Measurements from ENCODE around the gene ZNF629.
"Not testable (repeated sequence)": the region's sequence is repeated elsewhere in the genome, so short reads cannot be mapped to it uniquely, and the experiment has no call there.

ZNF629 gene

DNA sequence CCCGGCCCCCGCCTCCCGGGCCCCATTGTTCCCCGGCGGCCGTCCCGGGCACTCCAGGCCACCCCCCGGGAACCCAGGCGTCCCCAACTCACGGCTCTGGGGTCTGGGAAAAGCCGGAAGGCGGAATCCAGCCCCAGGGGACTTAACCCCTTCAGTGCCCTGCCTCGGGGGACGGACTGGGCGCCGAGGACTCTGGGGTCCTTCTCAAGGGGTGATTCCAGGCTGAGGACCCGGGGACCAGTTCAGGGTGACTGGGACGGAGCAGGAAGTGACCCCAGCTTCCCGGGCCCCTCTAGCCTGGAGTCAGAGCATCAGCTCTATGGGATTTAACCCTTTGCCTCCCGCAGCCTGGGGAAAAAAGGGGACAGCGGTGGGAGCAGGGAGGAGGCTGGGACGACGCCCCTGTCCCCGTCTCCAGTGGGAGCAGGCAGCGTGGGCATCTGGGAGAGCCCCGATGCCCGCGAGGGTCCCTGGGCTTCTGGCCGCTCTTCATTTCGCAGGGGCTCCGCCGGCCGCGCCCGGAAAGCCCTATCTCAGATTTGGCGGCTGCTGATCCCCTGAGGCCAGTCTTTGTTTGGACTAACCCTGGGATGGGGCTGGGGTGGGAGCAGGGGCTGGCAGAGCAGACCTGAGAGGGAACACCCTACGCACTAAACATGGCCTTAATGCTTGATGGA, at the start of gene ZNF629:
TSS of gene ZNF629 (minus strand) at position 270 of the 677 bp plus-strand sequence. CDS start 2,723 bp downstream, outside the sequence.
- DNase-seq (ENCODE audit: low read depth in 4 of 4, low spot score in 1 of 4) = peak in 1 of 4 experiments; percentile 11

DNA sequence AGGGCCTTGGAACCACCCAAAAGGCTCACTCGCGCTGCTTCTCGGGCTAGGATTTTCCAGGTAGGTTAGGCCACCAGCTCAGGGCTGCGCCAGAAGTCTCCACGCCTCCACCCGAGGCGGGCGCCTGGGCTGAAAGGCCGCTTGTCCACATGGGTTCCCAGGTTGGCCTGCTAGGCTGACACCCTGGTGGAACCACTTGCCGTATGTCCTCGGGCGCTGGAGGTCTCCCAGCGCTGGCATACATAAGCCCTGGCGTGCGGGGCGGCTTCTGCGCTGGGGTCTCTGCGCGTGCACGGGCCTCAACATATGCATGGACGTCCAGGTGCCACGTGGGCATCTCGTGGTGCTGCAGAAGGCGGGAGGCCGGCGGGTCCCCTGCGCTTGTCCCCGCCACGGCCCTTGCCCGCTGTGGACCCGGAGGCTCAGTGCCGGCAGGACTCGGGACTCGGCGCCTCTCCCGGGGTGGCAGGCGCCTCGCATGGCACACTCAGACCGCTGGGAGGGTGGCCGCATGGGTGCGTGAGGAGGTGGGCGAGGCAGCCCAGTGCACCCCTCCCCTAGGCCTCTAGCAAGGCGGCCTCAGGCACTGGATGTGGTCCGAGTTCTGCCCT, 47.2 kb upstream of the ZNF629 start:
- no peak for DNase-seq (ENCODE audit: low read depth in 4 of 4, low spot score in 1 of 4)

DNA sequence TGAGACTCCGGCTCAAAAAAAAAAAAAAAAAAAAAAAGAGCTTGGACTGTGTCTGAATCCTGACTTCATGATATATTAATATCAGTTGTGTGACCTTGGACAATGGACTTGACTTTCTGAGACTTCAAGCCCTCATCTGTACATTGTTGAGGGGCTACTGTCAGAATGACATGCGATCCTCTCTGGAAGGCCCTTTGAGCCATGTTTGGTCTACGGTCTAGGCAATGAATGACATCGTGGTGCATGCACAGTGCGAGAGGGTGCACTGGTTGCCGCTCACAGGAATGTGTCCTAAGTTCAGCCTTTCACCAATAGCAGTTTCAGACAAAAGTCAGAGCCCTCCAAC, 43.0 kb upstream of the ZNF629 start:
- DNase-seq (ENCODE audit: low read depth in 4 of 4, low spot score in 1 of 4) = no peak

DNA sequence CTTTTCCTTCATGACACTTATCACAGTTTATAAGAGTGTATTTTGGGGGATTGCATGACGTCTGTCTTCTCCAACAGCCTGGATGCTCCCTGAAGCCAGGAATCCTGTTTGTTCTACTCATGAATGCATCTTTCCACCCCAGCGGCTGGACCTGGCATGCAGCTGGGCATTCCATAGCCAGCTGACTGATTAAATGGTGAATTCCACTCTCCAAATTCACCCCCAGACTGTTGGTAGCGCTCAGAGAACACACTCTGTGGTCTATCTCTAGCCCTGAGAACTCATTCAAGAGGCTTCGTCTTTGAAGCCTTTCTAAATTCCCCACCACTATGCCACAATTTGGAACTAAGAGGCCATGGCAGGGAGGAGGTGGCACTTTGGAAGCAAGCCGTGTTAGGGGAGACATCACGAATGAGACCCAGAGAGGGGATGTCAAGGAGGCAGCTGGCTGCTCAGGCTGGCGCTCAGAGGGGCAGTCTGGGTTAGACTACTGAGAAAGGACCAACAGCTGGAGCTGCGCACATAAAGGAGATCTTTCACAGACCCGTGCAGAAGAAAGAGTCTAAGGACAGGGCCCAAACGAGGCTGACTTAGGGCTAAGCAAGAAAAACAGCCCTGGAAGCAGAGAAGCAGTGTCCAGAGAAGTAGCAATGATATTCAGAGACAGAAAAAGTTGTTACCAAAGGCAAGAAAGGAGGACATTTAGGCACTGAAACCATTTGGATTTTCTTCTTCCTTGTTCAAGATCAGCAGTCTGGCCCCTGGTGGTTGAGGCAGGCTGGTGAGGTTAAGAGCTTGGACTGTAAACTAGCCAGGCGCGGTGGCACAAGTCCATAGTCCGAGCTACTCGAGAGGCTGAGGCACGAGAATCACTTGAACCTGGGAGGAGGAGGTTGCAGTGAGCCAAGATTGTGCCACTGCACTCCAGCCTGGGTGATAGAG, 42.4 kb upstream of the ZNF629 start:
- no peak for DNase-seq (ENCODE audit: low read depth in 4 of 4, low spot score in 1 of 4)

DNA sequence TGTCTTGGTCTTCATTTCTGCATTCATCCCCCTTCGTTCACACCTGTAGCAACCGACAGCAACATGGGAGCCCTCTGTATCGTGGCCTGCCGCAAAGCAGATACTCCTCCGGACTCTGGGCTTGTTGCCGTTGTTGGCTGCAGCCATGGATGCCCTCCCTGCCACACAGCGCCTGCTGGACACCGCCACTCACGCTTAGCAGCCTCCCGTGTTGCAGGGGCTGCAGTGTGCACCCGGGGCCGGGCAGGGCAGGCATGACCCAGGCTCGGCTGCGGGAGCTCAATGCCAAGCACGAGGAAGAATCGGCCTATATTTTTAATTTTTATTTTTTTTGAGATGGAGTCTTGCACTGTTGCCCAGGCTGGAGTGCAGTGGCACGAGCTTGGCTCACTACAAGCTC, 34.9 kb upstream of the ZNF629 start:
- no peak for DNase-seq (ENCODE audit: low read depth in 4 of 4, low spot score in 1 of 4)

DNA sequence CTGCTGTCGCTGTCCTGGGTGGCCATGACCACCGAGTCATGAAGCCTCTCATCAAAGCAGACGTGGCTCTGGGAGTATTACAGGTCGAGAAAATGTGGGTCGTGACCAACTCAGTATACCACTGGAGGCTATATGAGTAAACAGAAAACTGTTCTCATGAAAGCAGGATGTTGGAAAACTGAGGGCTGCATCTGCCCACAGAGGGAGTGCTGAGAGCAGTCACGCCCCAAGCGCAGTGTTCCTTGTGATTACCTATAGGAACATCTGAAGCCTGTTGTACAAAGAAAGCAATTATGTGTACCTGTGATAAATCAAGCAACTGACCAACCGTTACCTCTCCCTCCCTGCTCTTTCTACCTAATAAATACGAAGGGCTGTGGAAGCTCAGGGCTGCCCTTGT, 34.4 kb upstream of the ZNF629 start:
- DNase-seq (ENCODE audit: low read depth in 4 of 4, low spot score in 1 of 4) = not testable (repeated sequence)

DNA sequence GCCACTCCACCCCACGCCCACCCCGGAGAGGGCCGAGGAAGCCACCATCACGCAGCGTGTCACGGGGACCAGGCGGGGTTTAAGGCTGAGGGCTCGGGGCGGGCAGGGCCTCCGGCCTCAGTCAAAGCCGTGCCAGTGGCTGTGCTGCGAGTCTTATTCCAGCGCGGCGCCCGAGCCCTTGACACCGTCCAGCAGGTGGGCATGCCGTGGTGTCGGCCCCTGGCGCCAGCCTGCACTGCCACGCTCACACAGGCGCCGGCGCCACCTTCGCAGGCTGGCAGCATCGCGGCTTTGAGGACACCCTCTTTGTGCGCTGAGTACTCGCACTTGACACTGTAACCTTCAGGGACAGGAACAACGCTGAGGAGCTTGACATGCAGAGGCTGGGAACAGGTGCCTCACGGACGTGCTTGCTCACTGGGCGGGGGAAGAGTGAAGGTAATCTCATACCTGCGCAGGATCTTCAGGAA, 34.0 kb upstream of the ZNF629 start:
- DNase-seq (ENCODE audit: low read depth in 4 of 4, low spot score in 1 of 4) = no peak

DNA sequence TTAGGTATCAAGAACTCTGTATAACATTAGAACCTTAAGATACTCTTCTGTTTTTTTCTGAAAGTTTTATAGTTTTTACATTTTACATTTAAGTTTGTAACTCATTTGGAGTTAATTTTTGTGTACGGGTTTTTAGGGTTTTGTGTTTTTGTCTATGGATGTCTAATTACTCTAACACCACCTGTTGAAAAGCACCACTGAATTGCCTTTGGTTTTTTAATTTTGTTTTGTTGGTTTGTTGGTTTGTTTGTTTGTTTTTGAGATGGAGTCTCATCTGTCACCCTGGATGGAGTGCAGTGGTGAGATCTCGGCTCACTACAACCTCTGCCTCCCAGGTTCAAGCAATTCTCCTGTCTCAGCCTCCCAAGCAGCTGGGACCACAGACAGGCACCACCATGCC, 29.8 kb upstream of the ZNF629 start:
- no peak for DNase-seq (ENCODE audit: low read depth in 4 of 4, low spot score in 1 of 4)

DNA sequence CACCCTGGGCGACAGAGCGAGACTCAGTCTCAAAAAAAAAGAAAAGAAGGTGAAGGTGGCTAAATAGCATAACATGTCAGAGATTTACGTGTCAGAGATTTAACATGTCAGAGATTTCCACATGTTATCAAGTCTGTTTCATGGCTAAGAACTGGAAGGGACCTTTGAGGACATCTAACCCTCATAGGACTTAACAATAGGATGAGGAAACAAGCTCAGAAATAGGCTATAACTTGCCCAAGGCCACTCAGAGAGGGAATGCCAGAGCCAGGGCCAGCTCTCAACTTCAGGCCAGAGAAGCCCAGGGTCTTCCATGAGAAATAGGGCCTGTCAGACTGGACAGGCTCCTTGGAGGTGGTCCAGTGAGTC, 26.8 kb upstream of the ZNF629 start:
- no peak for DNase-seq (ENCODE audit: low read depth in 4 of 4, low spot score in 1 of 4)

DNA sequence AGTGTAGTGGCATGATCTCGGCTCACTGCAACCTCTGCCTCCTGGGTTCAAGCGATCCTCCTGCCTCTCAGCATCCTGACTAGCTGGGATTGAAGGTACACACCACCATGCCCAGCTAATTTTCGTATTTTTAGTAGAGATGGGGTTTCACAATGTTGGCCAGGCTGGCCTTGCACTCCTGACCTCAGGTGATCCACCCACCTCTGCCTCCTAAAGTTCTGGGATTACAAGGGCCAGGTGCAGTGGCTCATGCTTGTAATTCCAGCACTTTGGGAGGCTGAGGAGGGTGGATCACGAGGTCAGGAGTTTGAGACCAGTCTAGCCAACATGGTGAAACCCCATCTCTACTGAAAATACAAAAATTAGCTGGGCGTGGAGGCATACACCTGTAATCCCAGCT, 22.7 kb upstream of the ZNF629 start:
- DNase-seq (ENCODE audit: low read depth in 4 of 4, low spot score in 1 of 4) = not testable (repeated sequence)

DNA sequence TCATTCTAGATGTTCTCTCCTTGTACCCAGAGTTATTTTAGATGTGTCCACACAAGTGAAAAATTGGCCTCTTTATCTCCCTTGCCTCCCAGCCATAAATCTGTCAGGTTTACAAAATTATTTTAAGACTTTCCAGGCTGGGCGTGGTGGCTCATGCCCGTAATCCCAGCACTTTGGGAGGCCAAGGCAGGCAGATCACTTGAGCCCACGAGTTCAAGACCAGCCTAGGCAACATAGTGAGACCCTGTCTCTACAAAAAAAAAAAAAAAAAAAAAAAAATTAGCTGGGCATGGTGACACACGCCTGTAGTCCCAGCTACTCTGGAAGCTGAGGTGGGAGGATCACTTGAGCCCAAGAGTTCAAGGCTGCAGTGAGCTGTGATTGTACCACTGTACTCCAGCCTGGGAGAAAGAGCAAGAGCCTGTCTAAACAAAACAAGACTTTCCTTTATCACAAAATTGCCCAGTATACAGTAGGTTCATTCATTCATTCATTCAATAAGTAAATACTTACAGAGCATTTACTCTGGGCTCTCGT, 22.0 kb upstream of the ZNF629 start:
- DNase-seq (ENCODE audit: low read depth in 4 of 4, low spot score in 1 of 4) = not testable (repeated sequence)

DNA sequence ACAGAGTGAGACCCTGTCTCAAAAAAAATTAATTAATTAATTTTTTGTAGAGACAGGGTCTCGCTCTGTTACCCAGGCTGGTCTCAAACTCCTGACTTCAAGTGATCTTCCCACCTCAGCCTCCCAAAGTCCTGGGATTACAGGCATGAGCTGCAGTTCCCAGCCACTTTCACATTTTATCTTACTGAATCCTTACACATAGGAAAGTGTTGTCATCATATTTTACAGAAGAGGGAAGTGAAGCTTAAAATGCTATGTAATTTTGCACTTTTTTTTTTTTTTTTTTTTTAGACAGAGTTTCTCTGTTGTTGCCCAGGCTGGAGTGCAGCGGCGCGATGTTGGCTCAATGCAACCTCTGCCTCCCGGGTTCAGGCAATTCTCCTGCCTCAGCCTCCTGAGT, 21.1 kb upstream of the ZNF629 start:
- DNase-seq (ENCODE audit: low read depth in 4 of 4, low spot score in 1 of 4) = no peak

DNA sequence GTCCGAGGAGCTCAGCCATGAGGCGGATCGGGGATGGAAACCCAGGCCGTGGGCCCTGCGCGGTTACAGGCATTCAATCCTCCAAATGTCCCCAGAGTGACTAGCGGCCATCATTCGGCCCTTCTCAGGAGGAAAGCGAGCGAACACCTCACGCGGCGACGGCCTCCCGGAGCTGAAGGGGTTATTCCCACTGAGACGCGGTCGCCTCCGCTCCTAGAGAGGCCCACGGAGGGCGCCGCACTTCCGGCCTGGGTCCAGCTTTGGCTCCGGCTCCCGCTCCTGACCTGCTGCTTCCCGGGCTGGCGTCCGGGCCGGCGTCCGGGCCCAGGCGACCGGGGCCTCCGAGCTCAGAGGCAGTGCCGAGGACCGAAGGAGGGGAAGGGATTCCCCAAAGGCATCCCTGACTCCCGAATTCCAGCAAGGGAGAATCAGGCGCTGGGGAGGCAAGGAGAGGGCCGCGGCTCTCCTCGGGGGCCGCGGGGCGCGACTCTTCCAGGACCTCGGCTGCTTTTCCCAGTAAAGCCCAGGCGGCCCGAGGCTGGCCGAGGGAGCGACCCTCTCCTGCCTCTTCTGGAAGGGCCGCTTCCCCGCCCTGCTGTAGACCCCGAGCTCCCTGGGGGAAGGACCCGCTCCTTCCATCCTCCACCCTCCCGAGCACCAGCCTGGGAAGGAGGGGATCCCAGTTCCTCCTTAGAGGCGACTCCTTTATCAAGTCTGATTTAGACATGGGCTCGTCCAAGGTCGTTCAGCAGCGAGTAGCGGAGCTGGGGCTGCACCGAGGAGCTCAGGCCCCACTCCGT, 18.6 kb upstream of the ZNF629 start:
- DNase-seq (ENCODE audit: low read depth in 4 of 4, low spot score in 1 of 4) = peak; percentile 16 to 47 (median 36)

DNA sequence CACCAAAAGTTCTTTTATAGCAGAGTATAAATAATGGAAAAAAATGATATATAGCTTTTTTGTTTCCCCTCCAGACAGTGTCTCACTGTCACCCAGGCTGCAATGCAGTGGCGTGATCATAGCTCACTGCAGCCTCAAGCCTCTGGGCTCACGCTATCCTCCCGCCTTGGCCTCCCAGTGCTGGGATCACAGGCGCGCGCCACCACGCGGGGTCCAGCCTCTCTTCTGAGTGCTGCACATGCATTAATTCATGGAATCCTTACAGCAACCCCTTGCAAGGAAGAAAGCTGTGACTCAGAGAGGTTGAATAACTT, 18.0 kb upstream of the ZNF629 start:
- peak in 1 of 4 experiments; percentile 6 for DNase-seq (ENCODE audit: low read depth in 4 of 4, low spot score in 1 of 4)

DNA sequence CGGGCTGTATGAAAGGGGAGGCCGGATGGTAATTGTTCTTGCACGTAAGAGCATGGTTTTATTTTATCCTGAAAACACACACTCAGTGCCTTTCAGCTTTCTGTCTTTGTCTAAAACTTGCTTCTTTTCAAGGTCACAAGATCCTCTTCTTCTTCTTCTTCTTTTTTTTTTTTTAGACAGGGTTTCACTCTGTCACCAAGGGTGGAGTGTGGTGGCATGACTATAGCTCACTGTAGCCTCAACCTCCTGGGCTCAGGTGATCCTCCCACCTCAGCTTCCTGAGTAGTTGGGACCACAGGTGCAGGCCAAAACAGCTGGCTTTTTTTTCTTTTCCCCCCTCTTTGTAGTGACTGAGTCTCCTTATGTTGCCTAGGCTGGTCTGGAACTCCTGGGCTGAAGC, 15.9 kb upstream of the ZNF629 start:
- DNase-seq (ENCODE audit: low read depth in 4 of 4, low spot score in 1 of 4) = no peak

DNA sequence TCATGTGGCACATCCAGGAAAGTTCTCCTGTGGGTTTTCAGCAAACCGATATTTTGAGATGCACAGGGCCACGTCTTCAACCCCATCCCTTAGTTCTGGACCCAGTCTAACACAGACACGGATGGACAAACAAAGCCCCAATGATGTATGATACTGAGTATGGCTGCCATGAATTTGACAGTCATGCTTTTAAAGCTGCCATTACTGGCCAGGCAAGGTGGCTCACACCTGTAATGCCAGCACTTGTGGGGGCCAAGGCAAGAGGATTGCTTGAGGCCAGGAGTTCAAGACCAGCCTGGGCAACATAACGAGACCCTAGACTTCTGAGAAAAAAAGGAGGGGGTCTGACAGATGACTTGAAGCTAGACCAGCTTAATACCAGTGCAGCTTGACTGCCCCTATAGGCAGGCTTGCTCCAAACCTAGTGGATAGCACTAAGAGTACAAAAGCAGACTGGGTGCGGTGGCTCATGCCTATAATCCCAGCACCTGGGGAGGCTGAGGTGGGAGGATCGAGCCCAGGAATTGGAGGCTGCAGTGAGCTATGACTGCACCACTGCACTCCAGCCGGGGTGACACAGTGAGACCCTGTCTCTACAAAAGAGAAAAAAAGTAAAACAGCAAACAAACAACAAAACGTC, 10.8 kb upstream of the ZNF629 start:
- no peak for DNase-seq (ENCODE audit: low read depth in 4 of 4, low spot score in 1 of 4)

DNA sequence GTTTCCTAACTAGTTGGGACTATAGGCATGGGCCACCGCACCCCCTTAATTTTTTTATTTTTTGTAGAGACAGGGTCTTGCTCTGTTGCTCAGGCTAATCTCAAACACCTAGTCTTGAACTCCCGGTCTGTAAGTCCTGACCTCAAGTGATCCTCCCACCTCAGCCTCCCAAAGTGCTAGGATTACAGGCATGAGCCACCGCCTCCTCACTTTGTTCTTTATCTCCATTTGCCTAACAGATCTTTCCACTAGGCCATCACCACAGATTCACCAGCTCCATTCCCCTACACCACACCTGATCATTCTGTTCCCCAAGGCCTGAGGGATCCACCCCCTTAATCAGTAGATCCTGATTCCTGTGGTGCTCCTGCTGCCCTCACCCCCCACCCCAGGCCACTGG, 7.6 kb upstream of the ZNF629 start:
- no peak for DNase-seq (ENCODE audit: low read depth in 4 of 4, low spot score in 1 of 4)

DNA sequence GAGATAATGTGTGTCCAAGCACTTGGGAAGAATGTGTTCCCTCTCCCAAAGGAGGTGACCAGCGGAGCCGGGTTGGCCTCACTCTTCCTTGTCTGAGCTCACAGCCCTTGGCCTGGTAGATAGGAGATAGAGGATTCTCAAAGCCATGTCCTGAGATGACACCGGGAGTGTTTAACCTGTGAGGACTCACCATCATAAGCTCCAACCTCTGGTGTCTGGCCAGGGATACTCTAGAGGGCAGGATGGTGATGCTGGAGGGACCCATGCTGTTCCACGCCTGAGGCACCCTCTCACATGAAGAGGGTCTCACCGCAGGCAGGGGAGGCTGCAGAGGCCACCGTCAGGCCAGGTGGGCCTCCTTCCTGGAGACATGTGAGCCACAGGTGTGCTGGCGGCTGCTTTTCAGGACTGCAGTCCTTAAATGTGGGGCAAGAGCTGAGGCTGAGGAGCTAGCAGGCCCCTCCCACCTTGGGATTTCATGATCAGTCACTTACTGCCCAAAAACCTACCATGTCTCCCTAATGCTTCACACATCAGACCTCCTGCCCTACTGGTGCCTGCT, 6.6 kb upstream of the ZNF629 start:
- no peak for DNase-seq (ENCODE audit: low read depth in 4 of 4, low spot score in 1 of 4)

DNA sequence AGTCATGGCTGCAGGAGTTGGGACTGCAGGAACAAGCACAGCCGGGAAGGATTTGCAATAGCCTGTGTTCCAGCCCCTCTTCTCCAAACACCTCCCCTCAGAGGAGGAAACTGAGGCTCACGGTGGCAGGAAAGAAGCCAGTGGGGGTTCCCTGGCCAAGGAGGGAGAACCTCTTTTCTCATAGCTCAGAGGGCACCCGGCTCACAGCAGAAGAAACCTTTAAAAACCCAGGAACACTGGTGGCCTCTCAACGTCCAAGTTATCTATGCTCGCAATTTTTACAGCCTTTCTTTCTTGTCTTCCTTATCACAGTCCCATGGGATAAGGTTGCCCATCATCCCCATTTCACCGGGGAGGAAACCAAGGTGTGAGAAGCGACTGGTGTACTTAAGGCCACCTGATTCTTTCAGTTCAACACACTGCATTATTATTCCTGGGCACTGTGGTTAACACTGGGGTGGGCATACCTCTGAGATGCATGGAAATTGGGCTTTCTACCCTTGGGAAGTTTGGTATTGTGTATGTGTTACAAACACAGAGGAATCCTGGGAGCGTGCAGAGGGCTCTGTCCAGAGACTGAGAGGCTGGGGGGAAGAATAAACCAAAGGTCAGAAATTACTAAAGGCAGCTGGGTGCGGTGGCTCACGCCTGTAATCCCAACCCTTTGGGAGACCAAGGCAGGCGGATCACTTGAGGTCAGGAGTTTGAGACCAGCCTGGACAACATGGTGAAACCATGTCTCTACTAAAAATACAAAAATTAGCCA, 791 bp upstream of the ZNF629 start:
- DNase-seq (ENCODE audit: low read depth in 4 of 4, low spot score in 1 of 4) = no peak
